K562 (cell line): ENCODE data around the gene CD47. TPM values are rescaled to one million over a fixed set of nuclear protein-coding genes. Genes with fewer than 3 reads are reported as not detected.

ENCODE experiments used
- ATAC-seq: fragments of 200-7000 bp; cut with Tn5 transposase; 3 replicates; pipeline ENCODE4 v1.9.1; 2020; ENCODE audit warnings: moderate library complexity
- BruUV-seq: library from RNA; stranded (reverse); fragments of 400-500 nt; replicated peaks from 2 replicates; lab custom pipeline; 2021; lab: Mats Ljungman, UMichigan
- CTCF ChIA-PET: fragments of 300-600 bp; formaldehyde crosslinking; extraction: SDS; loops from one replicate; lab custom pipeline; 2021; ENCODE audit warnings: low intra/inter-chr PET ratio; lab: Yijun Ruan, JAX
- POLR2A ChIA-PET: fragments of 300-600, 350-650 bp; sonication (Branson Sonifier 250); formaldehyde crosslinking; extraction: SDS; loops from one replicate; lab custom pipeline; 2021; ENCODE audit warnings: antibody characterized with exemption, inconsistent platforms; lab: Yijun Ruan, JAX
- DNase-seq, 4 experiments: peaks; one replicate each; pipeline versions ENCODE4 v3.0.0 to v3.0.0-alpha.2; 2011 to 2018; ENCODE audit warnings: low spot score in 3 of 4, mixed read lengths in 3 of 4; ENCODE audit errors: extremely low read depth in 1 of 4
- FAIRE-seq: peaks from 2 replicates; lab custom pipeline; 2011; peaks lifted over from hg19 to GRCh38; lab: Jason Lieb, UNC
- H2AFZ ChIP-seq: 2 replicates; pipeline ENCODE4 v1.6.0; 2011; ENCODE audit warnings: low read depth, low read length, control low read depth, inconsistent platforms
- H3K27ac ChIP-seq: fragments of 200-600 bp; 3 replicates; pipeline ENCODE4 v1.8.0; 2011; ENCODE audit warnings: low read depth, mild to moderate bottlenecking, control low read depth, inconsistent platforms, low read length, moderate library complexity, mixed read lengths; ENCODE audit errors: extremely low read depth
- H3K27me3 ChIP-seq, 2 experiments: fragments of 300-600 bp in 1 of 2; 2 replicates in 1 of 2; 3 replicates in 1 of 2; pipeline versions ENCODE4 v1.6.0 to v1.8.0; 2011; ENCODE audit warnings: inconsistent platforms in 2 of 2, low read length in 2 of 2, mild to moderate bottlenecking in 1 of 2, mixed read lengths in 1 of 2, moderate library complexity in 1 of 2; ENCODE audit not compliant: control insufficient read depth in 2 of 2, insufficient read depth in 2 of 2
- H3K36me3 ChIP-seq: fragments of 300-600 bp; 3 replicates; pipeline ENCODE4 v1.8.0; 2011; ENCODE audit warnings: mild to moderate bottlenecking, low read length, inconsistent platforms; ENCODE audit not compliant: control insufficient read depth, insufficient read depth
- H3K4me1 ChIP-seq, 2 experiments: fragments of 200-600 bp in 1 of 2; replicated peaks in 1 of 2; 2 replicates in 1 of 2; 3 replicates in 1 of 2; pipeline versions ENCODE4 v1.5.1 to v1.8.0; 2011; ENCODE audit warnings: inconsistent platforms in 2 of 2, low read length in 2 of 2, mild to moderate bottlenecking in 1 of 2, mixed read lengths in 1 of 2, moderate library complexity in 1 of 2; ENCODE audit not compliant: control insufficient read depth in 2 of 2, insufficient read depth in 2 of 2
- H3K4me2 ChIP-seq: 2 replicates; pipeline ENCODE4 v1.6.1; 2011; ENCODE audit warnings: low read length, control low read depth, inconsistent platforms, mixed read lengths; ENCODE audit not compliant: insufficient read depth
- H3K4me3 ChIP-seq: fragments of 200-600 bp; sonication (generic), shearing (Covaris generic); 2 replicates; pipeline ENCODE4 v1.5.1; 2016; ENCODE audit warnings: control low read depth, inconsistent platforms
- H3K79me2 ChIP-seq: fragments of 200-600 bp; 3 replicates; pipeline ENCODE4 v1.8.0; 2011; ENCODE audit warnings: low read length, inconsistent platforms; ENCODE audit not compliant: control insufficient read depth, insufficient read depth
- H3K9ac ChIP-seq, 2 experiments: 2 replicates each; pipeline versions ENCODE4 v1.6.0 to v1.6.1; 2011; ENCODE audit warnings: low read depth in 2 of 2, low read length in 2 of 2, control low read depth in 1 of 2, inconsistent platforms in 1 of 2, mild to moderate bottlenecking in 1 of 2, mixed read lengths in 1 of 2; ENCODE audit not compliant: insufficient read depth in 1 of 2
- H3K9me1 ChIP-seq: one replicate; pipeline ENCODE4 v1.6.0; 2011; ENCODE audit warnings: inconsistent platforms, mild to moderate bottlenecking, low read length, moderate library complexity; ENCODE audit not compliant: control insufficient read depth, insufficient read depth
- H3K9me3 ChIP-seq: replicated peaks from 2 replicates; pipeline ENCODE4 v1.5.1; 2011; ENCODE audit warnings: low read depth, low read length, inconsistent platforms; ENCODE audit not compliant: control insufficient read depth, insufficient read depth
- H4K20me1 ChIP-seq: replicated peaks from 2 replicates; pipeline ENCODE4 v1.6.1; 2011; ENCODE audit warnings: low read length, inconsistent platforms, mixed read lengths; ENCODE audit not compliant: control insufficient read depth, insufficient read depth
- ETV6 ChIP-seq, 3 experiments: fragments of 150-350 bp in 1 of 3; sonication (generic) in 1 of 3; formaldehyde crosslinking in 1 of 3; IDR thresholded peaks; 2 replicates each; pipeline versions ENCODE4 v1.6.1 to v1.8.0; 2014 to 2022; ENCODE audit warnings: borderline replicate concordance in 2 of 3, low read depth in 2 of 3, antibody characterized with exemption in 1 of 3, low read length in 1 of 3, mild to moderate bottlenecking in 1 of 3, missing genetic modification reagents in 1 of 3
- KLF10 ChIP-seq: fragments of 250-450 bp; sonication (Bioruptor Pico); IDR thresholded peaks from 2 replicates; pipeline ENCODE4 v1.6.1; 2021; ENCODE audit warnings: matching md5 sums
- SMAD4 ChIP-seq: fragments of 250-450 bp; sonication (Bioruptor Pico); conservative IDR thresholded peaks from 2 replicates; pipeline ENCODE4 v1.8.0; 2021; ENCODE audit warnings: inconsistent platforms, mild to moderate bottlenecking, moderate library complexity
- WGBS: fragments of 100-300 bp; shearing (Covaris generic); methylation state at CpG from one replicate; pipeline ENCODE4 v1.1.6; 2016; ENCODE audit warnings: low coverage, mixed read lengths; ENCODE audit not compliant: insufficient coverage; ENCODE audit errors: missing lambda C conversion rate; 5-methylcytosine and 5-hydroxymethylcytosine counted together
- in situ Hi-C: fragments of 300-500 bp; cut with MboI; formaldehyde crosslinking; loops from 4 replicates; pipeline ENCODE4 v1.15.0; 2018; ENCODE audit warnings: inconsistent platforms, mixed read lengths
- intact Hi-C: fragments of 100-400 bp; cut with micrococcal nuclease; formaldehyde crosslinking; loops from 2 replicates; pipeline ENCODE4 v1.14.2; 2022
- polyA plus RNA-seq, 8 experiments: library from polyadenylated mRNA; depleted of rRNA in 4 of 8; stranded (reverse) in 5 of 8; unstranded in 3 of 8; fragments of >200 nt; fragmentation: Nextera tagmentation in 2 of 8; fragmentation: Illumina TruSeq in 1 of 8; extraction: Ambion mirVana in 2 of 8; extraction: Trizol in 1 of 8; gene quantifications; 2 replicates each; pipeline versions ENCODE4 v1.2.1 to v1.2.3, GENCODE V29; 2011 to 2014; ENCODE audit warnings: inconsistent platforms in 1 of 8, missing spikeins in 1 of 8
- total RNA-seq, 7 experiments: library from RNA; depleted of rRNA in 6 of 7; stranded (reverse); fragments of >200 nt in 6 of 7; fragmentation: Illumina TruSeq in 2 of 7; extraction: Trizol in 2 of 7; gene quantifications; 2 replicates each; pipeline versions ENCODE4 v1.2.1 to v1.2.3, GENCODE V29; 2011 to 2021; ENCODE audit warnings: low replicate concordance in 1 of 7
- TF ChIP-seq, protein P1 (sequence below): sonication (generic); formaldehyde crosslinking; IDR thresholded peaks from 2 replicates; pipeline ENCODE4 v1.8.1; 2023; ENCODE audit warnings: mild to moderate bottlenecking, missing genetic modification reagents, moderate library complexity
- TF ChIP-seq, protein P2 (sequence below), 2 experiments: fragments of 250-450 bp in 1 of 2; fragments of 450-650 bp in 1 of 2; sonication (Bioruptor Pico) in 1 of 2; IDR thresholded peaks; 2 replicates each; pipeline versions ENCODE4 v1.6.1 to v1.8.0; 2016 to 2021; ENCODE audit warnings: mild to moderate bottlenecking in 2 of 2, moderate library complexity in 2 of 2, missing compliant biosample characterization in 1 of 2, missing genetic modification characterization in 1 of 2
- TF ChIP-seq, protein P3 (sequence below), 2 experiments: fragments of 450-650 bp in 1 of 2; sonication (generic) in 1 of 2; formaldehyde crosslinking; conservative IDR thresholded peaks; 2 replicates each; pipeline versions ENCODE4 v1.4.0 to v1.8.1; 2020 to 2022; ENCODE audit warnings: mild to moderate bottlenecking in 1 of 2, missing genetic modification reagents in 1 of 2

Gene CD47
- total and polyA plus RNA-seq, 9 of the 15 experiments (the other 6 are each of a cell fraction or from before 2014, with no cell fraction given), result 10.2 to 62.6 (median 36.3) TPM

DNA sequence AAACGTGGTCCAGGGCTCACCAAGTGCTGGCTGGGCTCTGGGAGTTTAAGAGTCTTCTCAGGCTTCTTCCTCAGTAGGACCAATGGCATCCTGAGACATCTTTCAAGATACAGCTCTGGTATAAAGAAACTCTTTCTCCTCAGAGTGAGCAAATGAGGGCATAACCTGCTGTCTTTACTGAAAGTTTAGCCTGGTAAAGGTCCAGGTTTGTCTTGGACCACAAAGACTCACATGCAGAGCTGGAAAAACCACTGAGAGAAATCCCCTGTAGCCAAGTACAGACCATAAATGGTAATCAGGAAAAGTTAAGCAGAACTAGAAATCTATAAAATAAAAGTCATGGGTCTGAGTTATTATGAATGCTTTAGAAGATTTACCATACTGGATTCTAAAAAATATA lies 23.1 kb downstream of the CD47 start:
- no peaks in the 10 kb centered on the region for H3K79me2 ChIP-seq
- no peaks in the 10 kb centered on the region for H4K20me1 ChIP-seq
- 0% methylated on average over 1 of the region's 1 CpG for WGBS
- no peaks in the 10 kb centered on the region for H3K9me3 ChIP-seq
- no peaks in the 10 kb centered on the region for H3K9me1 ChIP-seq
- ChIA-PET CTCF (no interaction called here), POLR2A (interaction anchor here (0.5 to 1.3 kb wide), 2 partner anchors 10 to 12 kb away, joined by 3 read pairs; no protein-coding TSS in a partner anchor)
- BruUV-seq, result no TSS peak
- intact Hi-C loops (no loop called here), in situ Hi-C loops (no loop called here)
- no peak for ATAC-seq
- H3K9ac ChIP-seq, result no peak overlapping the region
- H3K4me2 ChIP-seq, result no peak overlapping the region
- H3K27ac ChIP-seq, result no peak overlapping the region
- DNase-seq, result no peak
- no peaks in the 10 kb centered on the region for H3K27me3 ChIP-seq
- H3K36me3 ChIP-seq, result peaks cover 20% of the 10 kb centered on the region
- H3K4me1 ChIP-seq, result 0 out of 5 replicates have a peak, but pooled peaks cover 0 to 4% of the 10 kb centered on the region in 2 experiments
- H2AFZ ChIP-seq, result no peak overlapping the region
- H3K4me3 ChIP-seq, result no peak overlapping the region
- TF ChIP-seq ETV6 (IDR thresholded peaks at IDR 0.05; ENCODE audit: borderline replicate concordance in 1 of 2, low read depth in 2 of 2, low read length in 1 of 2) (no peak), ETV6 (CRISPR knock-in tag; IDR thresholded peaks at IDR 0.05; ENCODE audit: borderline replicate concordance) (no peak), KLF10 (no peak), SMAD4 (CRISPR knock-in tag) (no peak)
- TF ChIP-seq, protein P1, sequence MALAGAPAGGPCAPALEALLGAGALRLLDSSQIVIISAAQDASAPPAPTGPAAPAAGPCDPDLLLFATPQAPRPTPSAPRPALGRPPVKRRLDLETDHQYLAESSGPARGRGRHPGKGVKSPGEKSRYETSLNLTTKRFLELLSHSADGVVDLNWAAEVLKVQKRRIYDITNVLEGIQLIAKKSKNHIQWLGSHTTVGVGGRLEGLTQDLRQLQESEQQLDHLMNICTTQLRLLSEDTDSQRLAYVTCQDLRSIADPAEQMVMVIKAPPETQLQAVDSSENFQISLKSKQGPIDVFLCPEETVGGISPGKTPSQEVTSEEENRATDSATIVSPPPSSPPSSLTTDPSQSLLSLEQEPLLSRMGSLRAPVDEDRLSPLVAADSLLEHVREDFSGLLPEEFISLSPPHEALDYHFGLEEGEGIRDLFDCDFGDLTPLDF (CRISPR knock-in tag), result no peak
- TF ChIP-seq, protein P2, sequence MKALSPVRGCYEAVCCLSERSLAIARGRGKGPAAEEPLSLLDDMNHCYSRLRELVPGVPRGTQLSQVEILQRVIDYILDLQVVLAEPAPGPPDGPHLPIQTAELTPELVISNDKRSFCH (CRISPR knock-in tag; IDR thresholded peaks at IDR 0.05), result no peak
- TF ChIP-seq, protein P2 (tag; IDR thresholded peaks at IDR 0.05), result no peak
- TF ChIP-seq, protein P3, sequence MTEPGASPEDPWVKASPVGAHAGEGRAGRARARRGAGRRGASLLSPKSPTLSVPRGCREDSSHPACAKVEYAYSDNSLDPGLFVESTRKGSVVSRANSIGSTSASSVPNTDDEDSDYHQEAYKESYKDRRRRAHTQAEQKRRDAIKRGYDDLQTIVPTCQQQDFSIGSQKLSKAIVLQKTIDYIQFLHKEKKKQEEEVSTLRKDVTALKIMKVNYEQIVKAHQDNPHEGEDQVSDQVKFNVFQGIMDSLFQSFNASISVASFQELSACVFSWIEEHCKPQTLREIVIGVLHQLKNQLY (CRISPR knock-in tag; conservative IDR thresholded peaks at IDR 0.05), result no peak
- no peak for FAIRE-seq
